Nephron (organoid): ENCODE results near the gene DTD1.

ENCODE experiments used
- H3K27ac Mint-ChIP-seq, 3 experiments: 2 replicates each; pipeline ENCODE4 v1.8.0; 2020; ENCODE audit warnings: mixed read lengths in 3 of 3, mild to moderate bottlenecking in 2 of 3, moderate library complexity in 1 of 3
- H3K27me3 Mint-ChIP-seq: 2 replicates; pipeline ENCODE4 v1.8.0; 2021; ENCODE audit warnings: low read depth, mild to moderate bottlenecking, moderate library complexity, mixed read lengths
- H3K36me3 Mint-ChIP-seq: 2 replicates; pipeline ENCODE4 v1.8.0; 2020; ENCODE audit warnings: low read depth, mixed read lengths
- H3K4me1 Mint-ChIP-seq: 2 replicates; pipeline ENCODE4 v1.8.0; 2020; ENCODE audit warnings: mixed read lengths
- H3K4me3 Mint-ChIP-seq, 3 experiments: 2 replicates each; pipeline ENCODE4 v1.8.0; 2020; ENCODE audit warnings: mild to moderate bottlenecking in 3 of 3, mixed read lengths in 3 of 3, moderate library complexity in 2 of 3
- H3K9me3 Mint-ChIP-seq: 2 replicates; pipeline ENCODE4 v1.8.0; 2020; ENCODE audit warnings: mixed read lengths
- CTCF ChIP-seq, 3 experiments: fragments of 200-600 bp; sonication (generic); IDR thresholded peaks; one replicate each; pipeline ENCODE4 v1.5.0; 2021; ENCODE audit warnings: antibody characterized with exemption in 3 of 3; ENCODE audit not compliant: unreplicated experiment in 3 of 3

DTD1 gene

GRCh38 chr20:18795366-18795765 lies 207.5 kb downstream of the DTD1 start:
- Mint-ChIP-seq H3K9me3 (peaks cover 9% of the 10 kb centered on the region), H3K27ac (peak overlapping the region; percentile 73 to 94 (median 94)), H3K27me3 (peaks cover 3% of the 10 kb centered on the region), H3K4me3 (peak overlapping the region; percentile 91 to 94 (median 93)), H3K4me1 (peaks cover 41% of the 10 kb centered on the region), H3K36me3 (no peaks in the 10 kb centered on the region)
- no peak for TF ChIP-seq CTCF (IDR thresholded peaks at IDR 0.05; ENCODE audit: unreplicated experiment in 3 of 3)

- Mint-ChIP-seq H3K4me1 (peaks cover 32% of the 10 kb centered on the region), H3K9me3 (peaks cover 9% of the 10 kb centered on the region), H3K36me3 (no peaks in the 10 kb centered on the region), H3K4me3 (peak overlapping the region; percentile 50 to 70 (median 55)), H3K27me3 (peaks cover 3% of the 10 kb centered on the region), H3K27ac (no peak overlapping the region)
- no peak for TF ChIP-seq CTCF (IDR thresholded peaks at IDR 0.05; ENCODE audit: unreplicated experiment in 3 of 3)
Measured at GRCh38 chr20:18796282-18796833, 208.5 kb downstream of the DTD1 start.

- Mint-ChIP-seq H3K27ac (no peak overlapping the region), H3K36me3 (no peaks in the 10 kb centered on the region), H3K27me3 (peaks cover 4% of the 10 kb centered on the region), H3K9me3 (peaks cover 7% of the 10 kb centered on the region), H3K4me1 (peaks cover under 1% of the 10 kb centered on the region), H3K4me3 (no peak overlapping the region)
- TF ChIP-seq CTCF (IDR thresholded peaks at IDR 0.05; ENCODE audit: unreplicated experiment in 3 of 3), result no peak
Measured at GRCh38 chr20:18801516-18801915, 213.7 kb downstream of the DTD1 start.

GRCh38 chr20:18802012-18802634 lies 214.3 kb downstream of the DTD1 start:
- no peak for TF ChIP-seq CTCF (IDR thresholded peaks at IDR 0.05; ENCODE audit: unreplicated experiment in 3 of 3)
- H3K27me3 Mint-ChIP-seq, result peaks cover 4% of the 10 kb centered on the region
- no peaks in the 10 kb centered on the region for H3K4me1 Mint-ChIP-seq
- H3K36me3 Mint-ChIP-seq, result no peaks in the 10 kb centered on the region
- no peak overlapping the region for H3K4me3 Mint-ChIP-seq
- H3K27ac Mint-ChIP-seq, result no peak overlapping the region
- peaks cover 9% of the 10 kb centered on the region for H3K9me3 Mint-ChIP-seq

- no peak overlapping the region for H3K4me3 Mint-ChIP-seq
- H3K4me1 Mint-ChIP-seq, result no peaks in the 10 kb centered on the region
- H3K9me3 Mint-ChIP-seq, result peaks cover 9% of the 10 kb centered on the region
- no peaks in the 10 kb centered on the region for H3K36me3 Mint-ChIP-seq
- no peak overlapping the region for H3K27ac Mint-ChIP-seq
- H3K27me3 Mint-ChIP-seq, result peaks cover 4% of the 10 kb centered on the region
- no peak for TF ChIP-seq CTCF (IDR thresholded peaks at IDR 0.05; ENCODE audit: unreplicated experiment in 3 of 3)
Measured at GRCh38 chr20:18805881-18806280, 218.0 kb downstream of the DTD1 start.

DNA sequence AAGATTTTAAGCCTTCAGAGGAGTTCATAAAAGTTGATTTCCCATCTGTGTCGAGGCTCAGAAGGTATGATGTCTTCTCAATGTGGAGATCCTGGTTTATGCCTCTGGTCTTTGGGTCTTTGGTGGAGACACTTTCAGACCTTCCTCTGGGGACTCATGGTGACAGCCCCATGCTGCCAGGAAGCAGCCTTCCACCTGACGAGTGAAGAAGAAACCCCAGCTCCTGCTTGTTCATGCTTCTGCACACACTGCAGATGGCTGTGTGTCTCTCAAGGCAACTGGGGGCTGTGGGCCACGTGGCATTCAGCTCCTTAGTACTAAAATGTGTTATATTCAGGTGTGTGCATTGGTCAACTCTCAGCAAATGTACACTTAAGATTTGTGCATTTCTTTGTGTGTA lies 220.9 kb downstream of the DTD1 start:
- Mint-ChIP-seq H3K36me3 (no peaks in the 10 kb centered on the region), H3K27ac (no peak overlapping the region), H3K27me3 (no peaks in the 10 kb centered on the region), H3K9me3 (peaks cover 9% of the 10 kb centered on the region), H3K4me3 (no peak overlapping the region), H3K4me1 (no peaks in the 10 kb centered on the region)
- no peak for TF ChIP-seq CTCF (IDR thresholded peaks at IDR 0.05; ENCODE audit: unreplicated experiment in 3 of 3)
